CD14-positive monocyte (primary cell): ENCODE data around the gene GPR42. TPM values are rescaled to one million over a fixed set of nuclear protein-coding genes. Genes with fewer than 3 reads are reported as not detected.
A peak's percentile ranks its signal among the peaks of the same experiment; 100 is the strongest.

Source experiments
- DNase-seq, 3 donors: peaks; one replicate each; pipeline ENCODE4 v3.0.0-alpha.2; 2011 to 2022
- H2AFZ ChIP-seq: 2 replicates; pipeline ENCODE4 v1.6.0; 2012; ENCODE audit warnings: mild to moderate bottlenecking, low read depth, low read length, inconsistent platforms; ENCODE audit not compliant: insufficient read depth, poor library complexity, severe bottlenecking
- H3K27ac ChIP-seq, 2 donors: 1 replicate in 1 of 2; 2 replicates in 1 of 2; pipeline ENCODE4 v1.5.1; 2012 to 2013; ENCODE audit warnings: low read length in 2 of 2, control low read depth in 1 of 2, inconsistent platforms in 1 of 2, low read depth in 1 of 2, mild to moderate bottlenecking in 1 of 2
- H3K27me3 ChIP-seq, 2 donors: one replicate each; pipeline versions ENCODE4 v1.6.0 to v1.6.1; 2011 to 2013; ENCODE audit warnings: low read length in 2 of 2; ENCODE audit not compliant: control insufficient read depth in 2 of 2, insufficient read depth in 2 of 2
- H3K36me3 ChIP-seq, 2 donors: replicated peaks in 1 of 2; 1 replicate in 1 of 2; 2 replicates in 1 of 2; pipeline versions ENCODE4 v1.5.1 to v1.6.1; 2012 to 2013; ENCODE audit warnings: low read length in 2 of 2, control low read depth in 1 of 2, inconsistent platforms in 1 of 2, mild to moderate bottlenecking in 1 of 2; ENCODE audit not compliant: insufficient read depth in 2 of 2, control insufficient read depth in 1 of 2
- H3K4me1 ChIP-seq, 2 donors: 1 replicate in 1 of 2; 2 replicates in 1 of 2; pipeline versions ENCODE4 v1.5.1 to v1.6.1; 2012 to 2013; ENCODE audit warnings: low read length in 2 of 2, control low read depth in 1 of 2, inconsistent platforms in 1 of 2, mild to moderate bottlenecking in 1 of 2, moderate library complexity in 1 of 2; ENCODE audit not compliant: insufficient read depth in 2 of 2, control insufficient read depth in 1 of 2
- H3K4me2 ChIP-seq: replicated peaks from 2 replicates; pipeline ENCODE3; 2012; ENCODE audit warnings: low read length, moderate library complexity, mild to moderate bottlenecking; ENCODE audit not compliant: poor library complexity, severe bottlenecking; ENCODE audit errors: extremely low read depth
- H3K4me3 ChIP-seq, 3 experiments: fragments of 200-600 bp in 1 of 3; sonication (generic) in 1 of 3; replicated peaks in 1 of 3; 1 replicate in 2 of 3; 2 replicates in 1 of 3; pipeline ENCODE4 v1.5.1; 2011 to 2013; ENCODE audit warnings: low read length in 3 of 3, mild to moderate bottlenecking in 3 of 3, control low read depth in 2 of 3, low read depth in 2 of 3, inconsistent platforms in 1 of 3, moderate library complexity in 1 of 3
- H3K79me2 ChIP-seq: 2 replicates; pipeline ENCODE4 v1.6.0; 2012; ENCODE audit warnings: mild to moderate bottlenecking, control low read depth, inconsistent platforms, low read length, moderate library complexity; ENCODE audit not compliant: insufficient read depth
- H3K9ac ChIP-seq: 2 replicates; pipeline ENCODE4 v1.6.0; 2017; ENCODE audit warnings: low read length, mild to moderate bottlenecking; ENCODE audit not compliant: insufficient read depth, poor library complexity, severe bottlenecking
- H3K9me3 ChIP-seq, 2 donors: replicated peaks in 1 of 2; 1 replicate in 1 of 2; 2 replicates in 1 of 2; pipeline versions ENCODE4 v1.5.1 to v1.6.1; 2012 to 2013; ENCODE audit warnings: low read length in 2 of 2, control low read depth in 1 of 2; ENCODE audit not compliant: control insufficient read depth in 1 of 2, insufficient read depth in 1 of 2
- H4K20me1 ChIP-seq: 2 replicates; pipeline ENCODE4 v1.6.0; 2012; ENCODE audit warnings: mild to moderate bottlenecking, low read length, control low read depth, moderate library complexity; ENCODE audit not compliant: insufficient read depth
- H3K27ac Mint-ChIP-seq, 7 donors: one replicate each; pipeline ENCODE4 v1.8.0; 2020; ENCODE audit warnings: mild to moderate bottlenecking in 7 of 7, mixed read lengths in 7 of 7, moderate library complexity in 6 of 7, inconsistent platforms in 2 of 7
- H3K27me3 Mint-ChIP-seq, 3 donors: one replicate each; pipeline ENCODE4 v1.8.0; 2021 to 2022; ENCODE audit warnings: low read depth in 3 of 3, mild to moderate bottlenecking in 3 of 3, mixed read lengths in 3 of 3, moderate library complexity in 3 of 3, inconsistent platforms in 1 of 3
- H3K36me3 Mint-ChIP-seq, 2 donors: one replicate each; pipeline ENCODE4 v1.8.0; 2020; ENCODE audit warnings: mixed read lengths in 2 of 2, inconsistent platforms in 1 of 2, mild to moderate bottlenecking in 1 of 2
- H3K4me1 Mint-ChIP-seq: one replicate; pipeline ENCODE4 v1.8.0; 2020; ENCODE audit warnings: mild to moderate bottlenecking, mixed read lengths
- H3K4me3 Mint-ChIP-seq, 2 donors: one replicate each; pipeline ENCODE4 v1.8.0; 2020; ENCODE audit warnings: mild to moderate bottlenecking in 2 of 2, mixed read lengths in 2 of 2, moderate library complexity in 1 of 2
- H3K9me3 Mint-ChIP-seq, 7 donors: one replicate each; pipeline ENCODE4 v1.8.0; 2020 to 2022; ENCODE audit warnings: mixed read lengths in 7 of 7, mild to moderate bottlenecking in 6 of 7, moderate library complexity in 6 of 7, inconsistent platforms in 2 of 7
- CTCF ChIP-seq: fragments of 200-600 bp; IDR thresholded peaks from one replicate; pipeline ENCODE4 v1.8.0; 2022; ENCODE audit warnings: antibody characterized with exemption, mild to moderate bottlenecking
- WGBS: methylation state at CpG from one replicate; pipeline ENCODE4 v1.1.5; 2013; ENCODE audit warnings: missing lambda C conversion rate; ENCODE audit not compliant: insufficient coverage; 5-methylcytosine and 5-hydroxymethylcytosine counted together
- intact Hi-C, 2 donors: fragments of 100-400 bp; cut with micrococcal nuclease; formaldehyde crosslinking; loops; one replicate each; pipeline versions ENCODE4 v1.15.0 to v1.15.1; 2023
- polyA plus RNA-seq, 3 donors: library from polyadenylated mRNA; depleted of rRNA in 1 of 3; unstranded in 2 of 3; stranded (reverse) in 1 of 3; fragments of 300-500 nt in 2 of 3; fragments of >200 nt in 1 of 3; fragmentation: Illumina TruSeq in 2 of 3; gene quantifications; 1 replicate in 2 of 3; 2 replicates in 1 of 3; pipeline ENCODE4 v1.2.3, GENCODE V29; 2012 to 2021

Gene GPR42
- polyA plus RNA-seq, 3 donors = 0.17 to 2.9 TPM; not detected in 1

- H3K9me3 ChIP-seq = no peaks in the 10 kb centered on the region
- H2AFZ ChIP-seq = no peak overlapping the region
- no peaks in the 10 kb centered on the region for H4K20me1 ChIP-seq
- H3K36me3 Mint-ChIP-seq = no peaks in the 10 kb centered on the region
- WGBS = no CpG with 5 or more reads among the region's 3 CpGs
- DNase-seq = no peak
- no peak overlapping the region for H3K4me2 ChIP-seq
- intact Hi-C loops = loop anchor here in 1 of 2 donors (5.0 kb wide), 2 partner anchors 53 to 67 kb away; no protein-coding TSS in a partner anchor
- H3K4me3 ChIP-seq = no peak overlapping the region
- TF ChIP-seq CTCF = no peak
- peaks cover 0 to 3% (median 0%) of the 10 kb centered on the region in 7 donors for H3K9me3 Mint-ChIP-seq
- peaks cover 22 to 35% (median 28%) of the 10 kb centered on the region in 3 donors for H3K27me3 Mint-ChIP-seq
- H3K79me2 ChIP-seq = no peaks in the 10 kb centered on the region
- H3K36me3 ChIP-seq = no peaks in the 10 kb centered on the region
- H3K27ac ChIP-seq = no peak overlapping the region
- H3K4me1 ChIP-seq = peaks cover 13 to 21% of the 10 kb centered on the region in 2 donors
- H3K27ac Mint-ChIP-seq = peak overlapping the region in 1 of 7 donors; percentile 35
- peaks cover 27% of the 10 kb centered on the region for H3K4me1 Mint-ChIP-seq
- no peak overlapping the region for H3K4me3 Mint-ChIP-seq
- peaks cover 0 to 13% of the 10 kb centered on the region in 2 donors for H3K27me3 ChIP-seq
- H3K9ac ChIP-seq = no peak overlapping the region
Observed at GRCh38 chr19:35419046-35419445, 48.2 kb downstream of the GPR42 start.

- Histone ChIP-seq H2AFZ (no peak overlapping the region), H3K4me3 (no peak overlapping the region), H3K9ac (no peak overlapping the region), H3K4me2 (no peak overlapping the region), H4K20me1 (no peaks in the 10 kb centered on the region), H3K79me2 (no peaks in the 10 kb centered on the region), H3K27me3 (peaks cover 0 to 13% of the 10 kb centered on the region in 2 donors), H3K36me3 (no peaks in the 10 kb centered on the region), H3K27ac (no peak overlapping the region), H3K9me3 (no peaks in the 10 kb centered on the region), H3K4me1 (peaks cover 13 to 21% of the 10 kb centered on the region in 2 donors)
- intact Hi-C loops = loop anchor here (1.0 to 5.0 kb wide), 4 partner anchors 37 to 68 kb away; no protein-coding TSS in a partner anchor
- peak overlapping the region in 4 of 7 donors; percentile 50 to 82 (median 60) for H3K27ac Mint-ChIP-seq
- peaks cover 22 to 31% (median 25%) of the 10 kb centered on the region in 3 donors for H3K27me3 Mint-ChIP-seq
- no peak for DNase-seq
- H3K4me3 Mint-ChIP-seq = no peak overlapping the region
- no peaks in the 10 kb centered on the region for H3K36me3 Mint-ChIP-seq
- H3K9me3 Mint-ChIP-seq = peaks cover 0 to 2% (median 0%) of the 10 kb centered on the region in 7 donors
- peaks cover 27% of the 10 kb centered on the region for H3K4me1 Mint-ChIP-seq
- WGBS = no CpG with 5 or more reads among the region's 5 CpGs
- TF ChIP-seq CTCF = no peak
Observed at GRCh38 chr19:35419805-35420204, 48.9 kb downstream of the GPR42 start.
